ENCODE measurements around the gene FGF12. TPM values are rescaled to one million over a fixed set of nuclear protein-coding genes. Genes with fewer than 3 reads are reported as not detected.
"Not testable (repeated sequence)": the region's sequence is repeated elsewhere in the genome, so short reads cannot be mapped to it uniquely, and the experiment has no call there.

Gene FGF12
- total RNA-seq, 1 experiment from 2014 or later, result 0.51 TPM

- ChIA-PET POLR2A (no interaction called here), CTCF (interaction anchor here (0.6 kb wide), 1 partner anchor 47 kb away, joined by 3 read pairs; no protein-coding TSS in a partner anchor)
- Histone ChIP-seq H3K36me3 (ENCODE audit: control insufficient read depth, insufficient read depth, low read length) (no peaks in the 10 kb centered on the region), H3K27ac (ENCODE audit: low read length) (no peak overlapping the region), H3K9me3 (ENCODE audit: control insufficient read depth, insufficient read depth, low read depth, low read length) (no peaks in the 10 kb centered on the region), H3K4me3 (ENCODE audit: low read depth in 2 of 2, low read length in 2 of 2) (no peak overlapping the region), H3K4me1 (ENCODE audit: control insufficient read depth, insufficient read depth, low read length) (no peaks in the 10 kb centered on the region), H3K27me3 (ENCODE audit: control insufficient read depth, insufficient read depth, low read length) (no peaks in the 10 kb centered on the region)
- intact Hi-C loops (cut with micrococcal nuclease; ENCODE audit: unreplicated experiment), result no loop called here
- BruUV-seq (replicated peaks), result no TSS peak
- DNase-seq (ENCODE audit: low read depth, low spot score) (no peak), ATAC-seq (no peak)
- in situ Hi-C loops (cut with HindIII; ENCODE audit: low pct_unique_long_range_greater_than_20kb, low sequenced_read_pairs), result no loop called here
- TF ChIP-seq CTCF (IDR thresholded peaks at IDR 0.05), result no peak
- TF ChIP-seq SIN3A (IDR thresholded peaks at IDR 0.05; ENCODE audit: borderline replicate concordance, insufficient read depth, low read depth, low read length), result no peak
- TF ChIP-seq REST (IDR thresholded peaks at IDR 0.05; ENCODE audit: insufficient read depth in 1 of 2, low read depth in 2 of 2, low read length in 1 of 2), result no peak
- TF ChIP-seq POLR2AphosphoS5 (IDR thresholded peaks at IDR 0.05; ENCODE audit: low read depth, low read length), result no peak
- TF ChIP-seq TCF7L2 (IDR thresholded peaks at IDR 0.05; ENCODE audit: low read depth, low read length), result no peak
Observed at GRCh38 chr3:192718156-192718555, 9.2 kb downstream of the FGF12 start.

- Histone ChIP-seq H3K9me3 (ENCODE audit: control insufficient read depth, insufficient read depth, low read depth, low read length) (no peaks in the 10 kb centered on the region), H3K27ac (ENCODE audit: low read length) (no peak overlapping the region), H3K4me1 (ENCODE audit: control insufficient read depth, insufficient read depth, low read length) (no peaks in the 10 kb centered on the region), H3K36me3 (ENCODE audit: control insufficient read depth, insufficient read depth, low read length) (no peaks in the 10 kb centered on the region), H3K4me3 (ENCODE audit: low read depth in 2 of 2, low read length in 2 of 2) (no peak overlapping the region), H3K27me3 (ENCODE audit: control insufficient read depth, insufficient read depth, low read length) (no peaks in the 10 kb centered on the region)
- intact Hi-C loops (cut with micrococcal nuclease; ENCODE audit: unreplicated experiment) (no loop called here), in situ Hi-C loops (cut with HindIII; ENCODE audit: low pct_unique_long_range_greater_than_20kb, low sequenced_read_pairs) (no loop called here)
- DNase-seq (ENCODE audit: low read depth, low spot score) (no peak), ATAC-seq (no peak)
- BruUV-seq (replicated peaks), result no TSS peak
- TF ChIP-seq TCF7L2 (IDR thresholded peaks at IDR 0.05; ENCODE audit: low read depth, low read length), result no peak
- no peak for TF ChIP-seq SIN3A (IDR thresholded peaks at IDR 0.05; ENCODE audit: borderline replicate concordance, insufficient read depth, low read depth, low read length)
- TF ChIP-seq CTCF (IDR thresholded peaks at IDR 0.05), result no peak
- no peak for TF ChIP-seq POLR2AphosphoS5 (IDR thresholded peaks at IDR 0.05; ENCODE audit: low read depth, low read length)
- TF ChIP-seq REST (IDR thresholded peaks at IDR 0.05; ENCODE audit: insufficient read depth in 1 of 2, low read depth in 2 of 2, low read length in 1 of 2), result no peak
- ChIA-PET POLR2A (no interaction called here), CTCF (no interaction called here)
Observed at GRCh38 chr3:192715126-192715525, 12.2 kb downstream of the FGF12 start.

- not testable (repeated sequence) for BruUV-seq (replicated peaks)
Observed at GRCh38 chr3:192711126-192711525, 16.2 kb downstream of the FGF12 start.

More at GRCh38 chr3:192711126-192711525, 16.2 kb downstream of the FGF12 start:
- H3K4me3 ChIP-seq (ENCODE audit: low read depth in 2 of 2, low read length in 2 of 2); H3K27ac ChIP-seq (ENCODE audit: low read length); CTCF ChIA-PET; ATAC-seq; H3K4me1 ChIP-seq (ENCODE audit: control insufficient read depth, insufficient read depth, low read length); DNase-seq (ENCODE audit: low read depth, low spot score); H3K27me3 ChIP-seq (ENCODE audit: control insufficient read depth, insufficient read depth, low read length); in situ Hi-C loops (cut with HindIII; ENCODE audit: low pct_unique_long_range_greater_than_20kb, low sequenced_read_pairs); intact Hi-C loops (cut with micrococcal nuclease; ENCODE audit: unreplicated experiment); POLR2A ChIA-PET; H3K9me3 ChIP-seq (ENCODE audit: control insufficient read depth, insufficient read depth, low read depth, low read length); H3K36me3 ChIP-seq (ENCODE audit: control insufficient read depth, insufficient read depth, low read length): not testable (repeated sequence)

All from Panc1 (cell line).